IPS-NIHi11 (cell line): ENCODE measurements around the gene CNPY1.
"Not testable (repeated sequence)": the region's sequence is repeated elsewhere in the genome, so short reads cannot be mapped to it uniquely, and the experiment has no call there.

ENCODE experiments used
- DNase-seq: peaks from one replicate; pipeline ENCODE4 v3.0.0; 2012; ENCODE audit warnings: mixed read lengths, low spot score

Gene CNPY1

GRCh38 chr7:155533120-155533826, 13.1 kb downstream of the CNPY1 start:
- peak; percentile 46 for DNase-seq

GRCh38 chr7:155532792-155533119, 13.6 kb downstream of the CNPY1 start:
- DNase-seq, result no peak

GRCh38 chr7:155531681-155532080, 14.7 kb downstream of the CNPY1 start:
- peak; percentile 46 for DNase-seq

- DNase-seq, result no peak
Measured at GRCh38 chr7:155530601-155531000, 15.8 kb downstream of the CNPY1 start.

GRCh38 chr7:155529845-155530244, 16.5 kb downstream of the CNPY1 start:
- DNase-seq, result no peak

GRCh38 chr7:155529346-155529745, 17.0 kb downstream of the CNPY1 start:
- no peak for DNase-seq

GRCh38 chr7:155527664-155528063, 18.7 kb downstream of the CNPY1 start:
- DNase-seq, result no peak

GRCh38 chr7:155526225-155526624, 20.1 kb downstream of the CNPY1 start:
- DNase-seq, result no peak

GRCh38 chr7:155524018-155524556, 22.3 kb downstream of the CNPY1 start:
- no peak for DNase-seq

GRCh38 chr7:155523168-155523675, 23.1 kb downstream of the CNPY1 start:
- no peak for DNase-seq

- no peak for DNase-seq
Measured at GRCh38 chr7:155521743-155522398, 24.5 kb downstream of the CNPY1 start.

GRCh38 chr7:155521007-155521742, 25.2 kb downstream of the CNPY1 start:
- no peak for DNase-seq

GRCh38 chr7:155520114-155520513, 26.2 kb downstream of the CNPY1 start:
- DNase-seq, result no peak

GRCh38 chr7:155519358-155519757, 27.0 kb downstream of the CNPY1 start:
- DNase-seq, result not testable (repeated sequence)

GRCh38 chr7:155518633-155519032, 27.7 kb downstream of the CNPY1 start:
- DNase-seq, result no peak

- DNase-seq, result no peak
Measured at GRCh38 chr7:155517969-155518368, 28.4 kb downstream of the CNPY1 start.

GRCh38 chr7:155517452-155517851, 28.9 kb downstream of the CNPY1 start:
- DNase-seq, result no peak

- DNase-seq, result no peak
Measured at GRCh38 chr7:155516466-155516865, 29.9 kb downstream of the CNPY1 start.

- no peak for DNase-seq
Measured at GRCh38 chr7:155515318-155515717, 31.0 kb downstream of the CNPY1 start.

GRCh38 chr7:155514296-155514695, 32.1 kb downstream of the CNPY1 start:
- DNase-seq, result no peak

GRCh38 chr7:155513543-155514285, 32.6 kb downstream of the CNPY1 start:
- no peak for DNase-seq
